ENCODE measurements around the gene SOCS3.

SOCS3 gene

GRCh38 chr17:78366109-78366848 lies 6.4 kb upstream of the SOCS3 start:
- DNase-seq = no peak

GRCh38 chr17:78365561-78366108 lies 5.8 kb upstream of the SOCS3 start:
- DNase-seq = no peak

- DNase-seq = no peak
These were observed 4.8 kb upstream of the SOCS3 start for GRCh38 chr17:78364436-78365281.

GRCh38 chr17:78362671-78363070 lies 2.8 kb upstream of the SOCS3 start:
- no peak for DNase-seq

GRCh38 chr17:78362232-78362631 lies 2.4 kb upstream of the SOCS3 start:
- DNase-seq = no peak

- no peak for DNase-seq
These were observed 1.4 kb upstream of the SOCS3 start for GRCh38 chr17:78361225-78361701.

GRCh38 chr17:78360371-78361224 lies 721 bp upstream of the SOCS3 start:
- no peak for DNase-seq

- DNase-seq = no peak
These were observed 418 bp downstream of the SOCS3 start for GRCh38 chr17:78359321-78359996.

GRCh38 chr17:78358538-78359320 lies 1.1 kb downstream of the SOCS3 start:
- DNase-seq = no peak

- DNase-seq = no peak
These were observed 2.0 kb downstream of the SOCS3 start for GRCh38 chr17:78357672-78358537.

- no peak for DNase-seq
These were observed 2.7 kb downstream of the SOCS3 start for GRCh38 chr17:78357177-78357586.

- peak; percentile 57 for DNase-seq
These were observed 3.7 kb downstream of the SOCS3 start for GRCh38 chr17:78356101-78356713.

- DNase-seq = no peak
These were observed 4.2 kb downstream of the SOCS3 start for GRCh38 chr17:78355701-78356100.

- no peak for DNase-seq
These were observed 4.7 kb downstream of the SOCS3 start for GRCh38 chr17:78355045-78355641.

- no peak for DNase-seq
These were observed 6.0 kb downstream of the SOCS3 start for GRCh38 chr17:78353834-78354233.

- DNase-seq = no peak
These were observed 8.3 kb downstream of the SOCS3 start for GRCh38 chr17:78351449-78352006.

GRCh38 chr17:78349891-78350642 lies 9.8 kb downstream of the SOCS3 start:
- DNase-seq = no peak

- DNase-seq = no peak
These were observed 11.7 kb downstream of the SOCS3 start for GRCh38 chr17:78348055-78348770.
